Measurements from ENCODE around the gene SLC26A8.
"Not testable (repeated sequence)": the region's sequence is repeated elsewhere in the genome, so short reads cannot be mapped to it uniquely, and the experiment has no call there.

DNA sequence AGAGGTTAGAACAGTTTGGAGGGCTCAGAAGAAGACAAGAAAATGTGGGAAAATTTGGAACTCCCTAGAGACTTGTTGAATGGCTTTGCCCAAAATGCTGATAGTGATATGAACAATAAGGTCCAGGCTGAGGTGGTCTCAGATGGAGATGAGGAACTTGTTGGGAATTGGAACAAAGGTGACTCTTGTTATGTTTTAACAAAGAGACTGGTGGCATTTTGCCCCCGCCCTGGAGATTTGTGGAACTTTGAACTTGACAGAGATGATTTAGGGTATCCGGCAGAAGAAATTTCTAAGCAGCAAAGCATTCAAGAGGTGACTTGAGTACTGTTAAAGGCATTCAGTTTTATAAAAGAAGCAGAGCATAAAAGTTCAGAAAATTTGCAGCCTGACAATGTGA is 84.4 kb downstream of the SLC26A8 start:
- TF ChIP-seq POLR2AphosphoS5 (IDR thresholded peaks at IDR 0.05; ENCODE audit: low read depth, low read length); TAF1 (IDR thresholded peaks at IDR 0.05; ENCODE audit: borderline replicate concordance, low read depth, low read length); POLR2A (IDR thresholded peaks at IDR 0.05; ENCODE audit: low read depth, low read length): not testable (repeated sequence)
